Measurements from ENCODE around the gene SMIM41. TPM values are rescaled to one million over a fixed set of nuclear protein-coding genes. Genes with fewer than 3 reads are reported as not detected.

SMIM41 gene
- total RNA-seq, 1 experiment from 2014 or later, result not detected

- no peak for DNase-seq (ENCODE audit: low read depth)
Measured at GRCh38 chr12:52120951-52121823, 41.7 kb downstream of the SMIM41 start.

- no peak for DNase-seq (ENCODE audit: low read depth)
Measured at GRCh38 chr12:52121824-52122539, 42.5 kb downstream of the SMIM41 start.

GRCh38 chr12:52122540-52122871, 43.0 kb downstream of the SMIM41 start:
- no peak for DNase-seq (ENCODE audit: low read depth)

GRCh38 chr12:52122904-52123303, 43.4 kb downstream of the SMIM41 start:
- DNase-seq (ENCODE audit: low read depth), result no peak

GRCh38 chr12:52123487-52124186, 44.1 kb downstream of the SMIM41 start:
- DNase-seq (ENCODE audit: low read depth), result no peak

- DNase-seq (ENCODE audit: low read depth), result no peak
Measured at GRCh38 chr12:52125476-52125900, 46.0 kb downstream of the SMIM41 start.

GRCh38 chr12:52126050-52126604, 46.6 kb downstream of the SMIM41 start:
- no peak for DNase-seq (ENCODE audit: low read depth)

- no peak for DNase-seq (ENCODE audit: low read depth)
Measured at GRCh38 chr12:52126605-52127578, 47.4 kb downstream of the SMIM41 start.

- DNase-seq (ENCODE audit: low read depth), result no peak
Measured at GRCh38 chr12:52127683-52128450, 48.4 kb downstream of the SMIM41 start.

GRCh38 chr12:52130711-52131110, 51.2 kb downstream of the SMIM41 start:
- DNase-seq (ENCODE audit: low read depth), result no peak

- no peak for DNase-seq (ENCODE audit: low read depth)
Measured at GRCh38 chr12:52132754-52133161, 53.3 kb downstream of the SMIM41 start.

- no peak for DNase-seq (ENCODE audit: low read depth)
Measured at GRCh38 chr12:52137746-52138145, 58.2 kb downstream of the SMIM41 start.

- DNase-seq (ENCODE audit: low read depth), result no peak
Measured at GRCh38 chr12:52139147-52139546, 59.6 kb downstream of the SMIM41 start.

- peak; percentile 48 for DNase-seq (ENCODE audit: low read depth)
Measured at GRCh38 chr12:52139579-52140062, 60.1 kb downstream of the SMIM41 start.

- DNase-seq (ENCODE audit: low read depth), result no peak
Measured at GRCh38 chr12:52141306-52141705, 61.8 kb downstream of the SMIM41 start.

GRCh38 chr12:52141875-52142274, 62.4 kb downstream of the SMIM41 start:
- DNase-seq (ENCODE audit: low read depth), result no peak

- no peak for DNase-seq (ENCODE audit: low read depth)
Measured at GRCh38 chr12:52142431-52142830, 62.9 kb downstream of the SMIM41 start.

GRCh38 chr12:52144512-52145227, 65.2 kb downstream of the SMIM41 start:
- DNase-seq (ENCODE audit: low read depth), result no peak
